GM10266 (cell line): ENCODE data around the gene PIGN.

Experiments
- DNase-seq: peaks from one replicate; pipeline ENCODE4 v3.0.0; 2012; ENCODE audit errors: extremely low spot score
- CTCF ChIP-seq: IDR thresholded peaks from 2 replicates; pipeline ENCODE4 v1.5.1; 2012; ENCODE audit warnings: mild to moderate bottlenecking, low read depth; ENCODE audit not compliant: control insufficient read depth, insufficient read depth; ENCODE audit errors: missing control alignments

Gene PIGN

GRCh38 chr18:62066102-62066818 lies 120.6 kb downstream of the PIGN start:
- no peak for TF ChIP-seq CTCF
- DNase-seq = no peak

DNA sequence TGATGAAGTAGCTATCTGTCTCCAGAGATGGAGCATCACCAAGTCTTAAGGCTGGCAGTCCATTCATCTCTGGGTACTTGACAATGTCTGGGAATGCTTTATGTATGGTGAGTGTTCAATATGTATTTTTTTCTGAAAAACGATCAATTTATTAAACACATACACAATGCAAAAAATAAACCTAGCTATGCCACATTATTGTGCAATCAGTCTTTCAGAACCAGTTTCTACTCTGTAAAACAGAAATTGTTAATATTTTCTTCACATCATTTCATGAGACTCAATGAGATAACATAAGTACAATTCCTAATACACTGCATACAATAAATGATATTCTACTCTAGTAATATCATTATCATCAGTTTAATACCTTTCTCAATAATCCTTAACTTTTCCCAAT lies 122.5 kb downstream of the PIGN start:
- no peak for DNase-seq
- TF ChIP-seq CTCF = no peak

DNA sequence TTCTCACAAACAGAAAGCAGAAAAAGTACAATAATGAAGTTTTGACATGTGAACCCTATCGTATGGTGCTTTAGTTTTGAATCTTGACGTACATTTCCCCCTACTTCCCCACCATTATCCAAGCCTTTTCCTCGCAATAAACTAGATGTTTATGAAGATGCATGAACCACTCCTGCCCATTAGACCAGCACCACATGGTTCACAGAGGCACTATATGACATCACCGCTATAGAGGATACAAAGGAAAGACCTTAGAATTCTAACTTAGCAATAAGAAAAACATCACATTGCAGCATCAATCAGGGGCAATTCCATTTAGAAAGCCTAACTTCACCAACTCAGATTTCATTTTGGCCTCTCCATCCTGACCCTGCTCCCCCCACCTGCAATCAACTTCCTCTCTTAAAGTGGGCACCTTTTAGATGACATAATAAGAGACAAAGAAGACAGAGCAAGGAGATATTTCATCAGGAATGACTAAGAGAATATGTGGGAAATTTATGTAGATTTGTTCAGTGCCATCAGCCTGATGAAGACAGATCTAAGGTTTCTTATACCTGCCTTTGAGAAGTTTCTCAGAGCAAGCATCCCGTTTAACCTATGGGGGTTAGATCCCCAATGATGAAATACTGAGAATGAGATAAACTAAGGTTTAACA lies 124.9 kb downstream of the PIGN start:
- DNase-seq = no peak

DNA sequence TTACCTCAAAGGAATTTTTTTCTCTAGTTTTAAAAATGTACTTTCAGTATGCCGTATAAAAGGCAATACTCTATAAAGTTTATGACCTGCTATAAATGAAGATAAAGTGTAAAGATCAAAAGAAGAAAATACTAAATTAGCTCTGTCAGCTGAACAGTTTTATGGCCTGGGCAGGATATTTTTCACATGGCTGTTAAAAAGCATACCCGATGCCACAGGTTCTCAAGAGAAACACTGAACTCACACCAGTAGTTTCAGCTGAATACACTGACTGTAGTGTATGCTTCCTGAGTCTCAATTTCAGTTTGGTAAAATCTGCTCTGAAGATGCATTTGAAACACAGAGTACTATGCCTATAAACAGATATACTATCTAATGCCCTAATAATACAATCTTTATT lies 126.0 kb downstream of the PIGN start:
- DNase-seq = no peak
- no peak for TF ChIP-seq CTCF

More for the DNA sequence above, 124.9 kb downstream of the PIGN start:
- no peak for TF ChIP-seq CTCF

- DNase-seq = no peak
- no peak for TF ChIP-seq CTCF
Observed at GRCh38 chr18:62054929-62055498, 131.8 kb downstream of the PIGN start.

DNA sequence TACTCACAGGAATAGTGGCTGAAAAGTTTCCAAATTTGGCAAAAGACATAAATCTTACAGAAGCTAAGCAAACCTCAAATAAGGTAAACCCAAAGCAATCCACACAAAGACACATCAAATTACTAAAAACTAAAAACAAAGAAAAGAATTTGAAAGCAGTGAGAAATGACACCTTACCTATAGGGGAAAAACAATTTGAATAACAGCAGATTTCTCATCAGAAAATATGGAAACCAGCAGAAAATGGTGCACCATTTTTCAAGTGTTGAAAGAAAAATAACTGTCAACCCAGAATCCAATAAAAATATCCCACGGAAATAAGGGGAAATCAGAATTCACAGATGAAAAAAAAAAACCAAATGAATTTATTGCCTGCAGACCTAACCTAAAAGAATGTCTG lies 138.6 kb downstream of the PIGN start:
- TF ChIP-seq CTCF = no peak

DNA sequence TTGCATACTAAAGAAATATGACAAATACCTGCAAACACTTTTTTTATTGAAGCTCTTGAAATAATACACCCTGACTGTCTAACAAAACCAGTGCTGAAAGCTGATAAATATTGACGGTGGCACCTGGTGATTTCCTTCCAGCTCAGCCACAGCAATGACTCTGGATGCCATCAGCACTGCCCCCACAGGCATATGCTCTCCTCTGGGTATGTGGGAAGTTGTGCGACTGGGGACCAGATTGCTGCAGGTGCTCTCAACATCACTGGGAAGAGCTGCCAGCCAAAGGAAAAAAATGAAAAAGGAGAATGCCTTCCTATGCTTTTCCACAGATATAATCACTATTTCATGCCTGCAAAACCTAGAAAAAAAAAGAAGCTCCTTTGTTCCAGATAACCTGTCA lies 141.5 kb downstream of the PIGN start:
- no peak for DNase-seq
- no peak for TF ChIP-seq CTCF

More for the DNA sequence above, 138.6 kb downstream of the PIGN start:
- DNase-seq = no peak
